Activated effector memory CD4-positive, alpha-beta T cell treated with anti-CD3 and anti-CD28 coated beads, Interleukin-2, amount 50 U/mL, for 16 hours (primary cell): Measurements from ENCODE around the gene PTHLH.

Experiments used
- DNase-seq: peaks from one replicate; pipeline ENCODE4 v3.0.0-alpha.2; 2020

PTHLH gene

DNA sequence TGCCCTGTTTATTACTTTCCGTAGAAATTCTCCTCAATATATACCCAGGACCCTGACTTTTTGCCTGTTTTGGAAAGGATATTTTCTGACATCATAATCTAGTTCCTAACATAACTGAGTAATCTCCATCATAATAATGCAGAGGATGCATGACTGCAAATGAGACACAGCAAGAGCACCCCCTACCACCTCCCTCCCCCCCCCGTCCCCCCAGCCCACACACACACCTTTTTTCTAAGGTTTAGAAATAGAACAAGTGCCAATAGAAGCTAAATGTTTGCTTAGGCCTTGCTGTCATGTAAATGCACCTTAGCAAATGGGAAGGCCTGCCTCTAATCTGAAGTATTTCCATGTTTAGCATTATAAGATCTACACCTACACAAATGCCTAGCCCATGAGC is at the start of gene PTHLH:
PTHLH (minus strand) TSS at position 13 of the 400 bp plus-strand sequence. CDS start 3,239 bp downstream, outside the sequence.
- no peak for DNase-seq

DNA sequence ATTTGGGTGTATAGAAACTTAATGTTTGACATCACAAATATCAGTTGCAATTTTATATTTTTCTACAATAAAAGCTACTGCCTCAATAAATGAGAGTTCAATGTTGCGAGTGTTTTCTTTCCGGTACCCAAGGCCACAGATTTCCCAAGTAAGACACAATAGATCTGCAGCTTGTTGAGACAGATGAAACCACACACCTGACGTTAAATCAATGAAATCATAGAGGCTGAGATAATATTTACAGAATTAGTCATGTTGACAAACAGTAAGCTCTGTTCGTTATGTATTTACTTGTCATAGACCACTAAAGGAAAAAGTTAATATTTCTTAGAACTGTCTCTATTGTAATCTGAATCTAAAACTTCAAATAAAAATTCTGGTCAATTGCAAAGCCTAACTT is 49.2 kb upstream of the PTHLH start:
- no peak for DNase-seq

DNA sequence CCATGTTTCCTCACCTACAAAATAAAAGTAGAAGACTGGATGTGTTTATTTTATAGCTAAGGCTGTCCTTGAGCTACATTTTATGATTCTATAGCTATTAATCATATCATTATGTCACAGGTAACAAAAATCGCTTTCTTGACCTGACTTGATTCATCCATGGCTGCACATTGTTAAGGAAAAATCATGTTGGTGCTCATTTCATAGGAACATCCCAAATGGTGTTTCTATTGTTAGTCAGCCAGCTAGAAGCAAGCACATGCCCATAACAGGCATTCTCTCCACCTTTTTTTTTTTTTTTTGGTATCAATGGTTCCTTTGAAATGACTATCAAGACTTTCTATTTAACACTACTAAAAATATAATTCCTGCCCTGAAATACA is 45.3 kb upstream of the PTHLH start:
- no peak for DNase-seq

DNA sequence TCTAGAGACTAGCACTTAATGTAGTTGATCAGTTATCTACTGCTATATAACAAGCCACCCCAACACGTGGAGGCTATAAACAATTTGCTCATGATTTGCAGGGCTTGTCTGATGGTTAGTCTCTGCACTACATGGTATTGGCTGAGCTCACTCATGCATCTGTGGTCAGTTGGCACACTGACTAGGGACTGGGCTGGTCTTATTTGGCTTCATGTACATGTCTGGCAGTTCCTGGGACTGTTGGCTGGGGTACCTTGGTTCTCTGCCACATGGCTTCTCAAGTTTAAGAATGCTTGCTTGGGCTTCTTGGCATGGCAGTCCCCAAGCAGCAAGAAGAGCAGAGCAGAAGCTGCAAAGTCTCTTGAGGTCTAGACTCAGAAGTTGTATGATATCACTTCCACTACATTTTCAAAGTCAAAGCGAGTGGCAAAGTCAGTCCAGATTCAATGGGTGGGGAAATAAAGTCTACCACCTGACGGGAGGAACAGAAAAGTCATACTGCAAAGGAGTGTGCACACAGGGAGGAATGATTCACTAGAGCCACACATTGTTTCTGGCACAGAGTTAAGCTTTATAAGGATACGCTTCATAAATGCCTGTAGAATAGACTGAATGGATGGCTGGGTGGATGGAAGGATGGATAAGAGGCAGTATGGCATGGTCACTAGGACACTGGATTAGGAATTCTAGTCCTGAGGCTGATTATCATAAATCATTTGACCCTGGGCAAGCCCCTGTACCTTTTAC is 44.8 kb upstream of the PTHLH start:
- no peak for DNase-seq

DNA sequence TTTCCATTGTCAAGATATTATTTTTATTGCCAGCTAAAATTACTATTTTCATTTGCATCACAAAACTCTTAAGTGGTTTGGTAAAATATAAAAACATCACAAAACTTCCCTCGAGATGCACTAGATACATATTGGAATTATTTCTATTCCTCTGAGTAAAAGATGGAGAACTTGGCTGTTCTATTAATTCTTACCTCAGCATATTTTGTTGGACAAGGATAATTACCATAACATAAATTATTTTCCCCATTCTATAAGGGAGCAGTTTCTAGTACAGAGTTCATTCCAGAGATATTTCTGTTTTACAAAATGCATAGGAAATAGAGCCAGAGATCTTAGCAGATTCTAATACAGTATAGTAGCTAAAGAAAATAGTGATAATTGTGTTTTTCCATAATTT is 42.6 kb upstream of the PTHLH start:
- DNase-seq: no peak

DNA sequence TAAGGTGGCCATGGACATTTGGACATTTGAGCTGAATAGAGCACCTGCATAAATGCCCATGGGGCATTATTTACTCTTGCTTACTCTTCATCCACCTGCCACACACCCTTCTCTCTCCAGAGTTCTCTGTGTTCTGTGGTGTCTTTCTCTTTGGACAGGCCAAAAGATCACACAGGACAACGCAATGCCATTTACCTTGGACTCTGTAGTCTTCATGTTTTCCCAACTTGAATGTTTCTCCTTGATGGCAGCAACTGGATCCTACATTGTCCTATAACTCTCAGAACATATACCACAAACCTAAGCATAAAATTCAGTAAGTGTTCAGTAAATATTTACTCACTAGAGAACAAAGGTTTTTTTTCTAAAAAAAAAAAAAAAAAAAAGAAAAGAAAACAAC is 41.7 kb upstream of the PTHLH start:
- no peak for DNase-seq

DNA sequence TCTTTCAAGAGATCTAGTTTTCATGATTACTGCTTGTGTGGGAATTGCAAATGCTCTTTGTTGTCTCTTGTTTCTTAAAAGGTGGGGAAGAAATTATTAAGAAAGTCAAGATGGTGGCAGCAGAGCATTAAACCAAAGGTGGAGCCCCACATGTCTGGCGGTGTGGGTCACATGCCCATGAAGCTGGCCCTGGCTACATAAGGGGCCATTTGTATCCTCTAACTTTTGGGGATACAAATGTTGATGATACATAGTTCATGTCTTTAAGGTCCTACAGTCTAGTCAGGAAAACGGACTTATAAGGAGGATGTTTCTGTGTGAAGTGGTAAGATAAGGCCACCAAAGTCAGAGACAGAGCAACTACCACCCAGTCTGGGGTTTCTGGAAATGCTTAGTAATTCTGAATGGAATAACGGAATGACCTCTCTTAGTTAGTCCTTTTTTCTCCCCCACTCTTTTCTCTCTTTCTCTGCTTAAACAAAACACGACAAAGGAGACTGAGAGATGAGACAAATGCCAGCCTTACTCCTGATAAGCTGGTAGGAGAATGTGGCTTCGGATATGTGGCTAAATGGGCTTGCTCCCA is 39.9 kb upstream of the PTHLH start:
- DNase-seq: no peak

DNA sequence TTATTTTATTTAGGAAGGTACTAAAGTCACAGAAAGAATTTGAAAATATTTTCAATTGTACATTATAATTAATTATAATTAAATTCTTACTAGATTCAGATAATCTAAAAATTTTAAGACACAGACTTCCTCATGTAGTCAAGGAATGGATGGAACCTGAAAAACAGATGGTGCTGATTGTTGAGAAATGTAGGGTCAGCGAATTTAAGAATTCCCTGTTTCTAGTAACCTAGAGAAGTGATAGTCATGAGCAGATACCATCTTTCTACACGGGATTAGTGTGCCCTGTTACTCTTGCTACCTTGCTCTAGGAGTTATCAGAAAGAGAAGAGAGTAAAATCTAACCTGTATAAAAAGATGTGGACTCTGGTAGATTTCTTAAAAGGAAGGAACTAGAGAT is 37.5 kb upstream of the PTHLH start:
- DNase-seq: no peak

DNA sequence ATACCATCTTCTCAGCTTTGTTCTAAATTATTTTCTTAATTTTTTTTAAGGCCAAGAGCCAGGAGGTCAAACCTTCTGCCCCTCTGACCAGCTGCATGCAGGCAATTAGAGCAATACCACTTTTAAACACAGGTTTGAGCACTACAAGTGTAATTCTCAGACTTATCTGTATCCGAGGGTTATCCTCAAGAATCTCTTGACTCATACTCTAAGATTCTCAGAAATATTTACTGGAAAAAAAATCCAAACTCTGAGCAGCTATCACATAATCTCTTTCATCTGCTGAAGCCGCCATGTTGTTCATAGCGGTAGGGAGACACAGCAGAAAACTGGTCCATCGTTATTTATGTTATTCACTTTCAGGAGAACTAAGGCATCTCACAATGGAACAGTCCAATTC is 27.4 kb upstream of the PTHLH start:
- DNase-seq: no peak

DNA sequence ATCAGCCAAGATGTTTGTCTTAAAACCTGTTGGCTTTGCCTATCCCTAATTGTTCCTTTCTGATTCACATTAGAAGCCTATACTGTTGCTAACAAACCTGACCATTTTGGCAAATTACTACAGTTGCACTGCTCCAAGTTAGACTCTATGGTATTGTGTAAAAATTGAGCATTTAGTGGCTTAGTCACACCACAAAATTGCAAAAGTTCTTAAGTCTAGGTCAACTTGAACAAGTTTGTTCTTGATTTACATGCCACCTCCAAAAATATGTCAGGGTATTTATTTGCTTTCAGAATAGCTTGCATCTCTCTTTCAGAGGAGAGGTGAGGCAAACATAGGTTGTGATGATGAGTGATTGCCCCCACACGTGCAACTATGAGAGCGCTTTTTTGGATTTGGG is 27.0 kb upstream of the PTHLH start:
- no peak for DNase-seq

DNA sequence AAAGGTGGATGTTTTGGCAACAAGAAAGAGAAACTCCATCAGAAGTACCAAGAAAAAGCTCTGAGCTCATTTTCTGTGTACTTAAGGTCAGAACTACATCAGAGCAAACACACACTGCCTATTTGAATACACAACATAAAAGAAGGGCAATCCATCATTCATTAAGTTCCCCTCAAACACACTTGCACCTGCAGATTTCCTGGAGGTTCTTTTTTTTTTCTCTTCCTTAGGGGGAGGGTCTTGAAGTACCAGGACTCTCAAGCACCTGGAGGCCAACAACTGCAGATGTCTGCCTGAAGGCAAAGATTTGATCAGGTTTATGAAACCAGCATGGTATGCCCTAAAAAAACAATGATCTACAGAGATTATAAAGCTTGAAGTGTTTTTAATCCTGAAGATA is 26.1 kb upstream of the PTHLH start:
- DNase-seq: no peak

DNA sequence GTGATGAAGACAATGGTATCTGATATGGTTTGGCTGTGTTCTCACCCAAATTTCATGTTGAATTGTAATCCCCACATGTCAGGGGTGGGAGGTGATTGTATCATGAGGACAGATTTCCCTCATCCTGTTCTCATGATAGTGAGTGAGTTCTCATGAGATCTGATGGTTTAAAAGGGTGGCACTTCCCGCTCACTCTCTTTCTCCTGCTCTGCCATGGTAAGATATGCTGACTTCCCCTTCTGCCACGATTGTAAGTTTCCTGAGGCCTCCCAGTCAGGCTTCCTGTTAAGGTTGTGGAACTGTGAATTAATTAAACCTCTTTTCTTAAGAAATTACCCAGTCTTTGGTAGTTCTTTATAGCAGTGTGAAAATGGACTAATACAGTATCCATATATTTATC is 25.6 kb upstream of the PTHLH start:
- DNase-seq: no peak

DNA sequence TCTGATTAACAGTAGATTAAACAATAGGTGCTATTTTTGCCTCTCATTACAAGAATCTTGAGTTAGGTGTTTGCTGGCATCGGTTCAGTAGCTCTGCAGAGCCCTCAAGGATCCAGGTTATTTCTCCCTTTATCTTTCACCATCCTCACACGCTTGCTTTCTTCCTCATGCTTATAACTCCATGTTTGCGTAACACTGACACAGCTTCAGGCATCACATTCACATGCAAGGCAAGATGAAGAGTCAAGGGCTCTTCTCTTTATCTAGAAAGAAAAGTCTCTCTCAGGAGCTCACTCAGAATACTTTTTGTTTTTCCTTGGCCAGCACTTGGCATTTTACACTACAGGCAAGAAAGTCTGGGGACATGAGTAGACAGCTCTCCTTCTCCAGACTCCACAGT is 24.2 kb upstream of the PTHLH start:
- DNase-seq: no peak

DNA sequence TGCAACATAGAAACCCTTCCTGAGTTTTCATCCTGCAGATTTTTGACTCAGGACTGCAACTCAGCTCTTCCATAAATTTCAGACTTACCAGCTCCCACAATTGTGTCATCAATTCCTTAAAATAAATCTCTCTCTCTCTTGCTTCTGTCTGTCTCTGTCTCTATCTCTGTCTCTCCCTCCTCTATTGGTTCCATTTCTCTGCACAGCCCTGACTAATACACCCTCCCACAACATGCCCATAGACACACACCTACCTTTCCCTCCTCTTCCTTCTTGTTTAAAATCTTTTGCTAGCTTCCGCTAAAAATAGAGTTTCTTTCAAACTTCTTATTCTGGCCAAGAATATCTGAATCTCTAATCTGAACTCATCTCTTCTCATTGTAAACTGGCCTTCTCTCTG is 22.9 kb upstream of the PTHLH start:
- DNase-seq: no peak

DNA sequence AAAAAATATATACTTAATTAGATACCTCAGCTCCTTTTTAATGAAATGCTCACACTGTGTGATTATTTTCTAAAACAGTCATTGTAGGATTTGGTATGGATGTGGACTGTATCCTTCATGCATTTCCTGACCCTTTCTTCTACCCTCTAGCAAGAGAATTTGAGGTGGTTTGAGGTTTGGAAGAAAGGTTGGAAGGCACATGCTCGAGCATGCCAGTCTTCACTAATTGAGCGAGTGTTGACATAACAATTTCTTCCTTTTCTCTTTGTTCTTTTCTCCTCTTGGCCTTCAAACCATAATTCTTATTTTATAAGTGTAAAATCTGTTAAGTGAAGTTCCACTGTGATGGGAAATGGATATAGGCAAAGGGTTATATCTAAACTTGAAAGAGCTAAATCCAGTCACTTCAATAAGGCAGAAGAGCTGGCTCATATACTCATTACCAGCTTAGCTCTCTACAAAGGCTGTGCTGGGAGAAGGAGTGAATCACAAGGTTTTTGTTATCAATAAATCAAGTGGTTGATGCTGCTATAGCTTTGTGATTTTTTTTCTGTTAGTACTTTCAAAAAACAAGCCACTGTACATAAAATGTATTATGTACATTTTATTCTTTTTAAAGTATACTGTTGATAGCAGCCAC is 16.2 kb upstream of the PTHLH start:
- no peak for DNase-seq

DNA sequence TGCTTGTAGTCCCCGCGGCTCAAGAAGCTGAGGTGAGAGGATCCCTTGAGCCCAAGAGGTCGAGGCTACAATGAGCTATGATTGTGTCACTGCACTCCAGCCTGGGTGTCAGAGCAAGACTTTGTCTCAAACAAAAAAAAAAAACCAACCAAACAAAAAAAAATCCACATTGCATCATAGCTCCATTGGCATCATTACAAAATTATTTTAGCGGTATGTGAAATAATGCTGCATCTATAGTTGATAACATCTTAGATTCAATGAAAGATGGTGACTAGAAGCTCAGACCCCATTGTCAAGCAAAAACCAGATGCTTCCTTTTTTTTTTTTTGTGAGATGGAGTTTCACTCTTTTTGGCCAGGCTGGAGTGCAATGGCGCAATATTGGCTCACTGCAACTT is 14.8 kb upstream of the PTHLH start:
- DNase-seq: no peak

DNA sequence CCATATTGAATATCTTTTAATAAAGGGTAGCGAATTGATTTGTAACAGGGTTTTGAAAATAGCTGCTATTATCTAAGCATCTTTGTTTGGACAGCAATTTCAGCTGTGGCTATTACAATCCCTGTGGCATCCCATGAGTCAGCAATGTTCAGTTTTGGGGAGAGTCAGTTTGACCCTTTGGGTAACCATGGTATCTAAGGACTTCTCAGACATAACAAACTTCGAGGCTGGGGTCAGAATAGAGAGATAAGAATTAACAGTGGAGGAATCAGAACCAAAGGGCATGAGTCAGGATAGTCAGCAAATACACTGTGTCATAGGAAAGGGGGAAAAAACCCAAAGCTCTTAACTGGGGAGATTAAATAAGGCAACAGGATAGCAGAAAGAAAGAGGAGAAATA is 11.7 kb upstream of the PTHLH start:
- no peak for DNase-seq

DNA sequence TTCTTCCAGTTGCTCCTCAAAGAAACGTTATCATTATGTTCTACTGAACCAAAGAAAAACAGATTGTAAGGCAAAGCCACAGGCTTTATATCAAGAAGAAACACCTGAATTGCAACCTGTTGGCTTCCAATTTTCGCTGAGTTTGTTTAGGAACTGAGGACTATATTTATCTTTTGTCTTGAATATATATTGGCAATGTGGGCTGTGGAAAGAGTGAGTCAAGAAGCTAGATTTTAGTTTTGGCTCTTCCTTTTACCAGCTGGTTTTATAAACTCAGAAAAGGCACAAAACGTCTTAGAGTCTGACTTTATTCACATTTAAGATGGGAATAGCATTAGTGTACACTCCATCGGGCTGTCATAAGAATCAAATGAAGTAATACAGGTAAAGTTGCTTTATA is 10.4 kb upstream of the PTHLH start:
- no peak for DNase-seq

DNA sequence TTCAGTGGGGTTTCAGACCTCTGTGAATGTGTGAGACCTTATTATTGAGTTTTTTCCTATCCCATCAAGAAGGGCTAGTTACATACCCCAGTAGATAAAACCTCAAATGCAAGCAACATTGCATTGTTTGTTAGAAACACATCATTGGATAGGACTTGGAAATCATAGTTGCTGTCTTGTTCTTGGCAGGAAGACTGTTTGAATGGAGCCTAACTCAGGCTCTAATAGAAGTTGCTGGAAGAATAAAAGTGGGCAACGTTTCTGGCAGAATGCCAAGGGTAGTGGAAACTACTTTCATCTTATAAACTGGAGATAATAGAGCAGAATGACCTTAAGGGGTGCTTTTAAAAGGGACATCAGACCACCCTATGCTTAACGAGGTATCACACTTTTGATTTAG is 9.9 kb upstream of the PTHLH start:
- DNase-seq: no peak

DNA sequence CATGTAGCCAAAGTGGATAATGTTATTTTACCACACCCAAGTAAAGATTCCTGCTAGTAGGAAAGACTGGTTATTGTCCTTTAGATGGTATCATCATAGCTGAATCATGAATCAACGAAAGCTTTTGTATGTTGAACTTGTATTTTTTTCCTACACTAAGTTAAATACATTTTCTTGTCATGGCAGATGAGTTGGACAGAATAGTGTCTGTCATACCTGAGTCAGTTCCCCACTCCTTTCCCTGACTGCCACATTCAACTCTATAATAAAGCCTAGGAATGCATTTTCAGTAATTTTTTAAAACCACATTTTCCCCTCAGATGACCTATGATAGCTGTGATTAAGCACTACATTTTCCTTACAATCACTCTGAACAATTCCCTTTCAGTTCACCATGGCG is 9.3 kb upstream of the PTHLH start:
- DNase-seq: no peak

DNA sequence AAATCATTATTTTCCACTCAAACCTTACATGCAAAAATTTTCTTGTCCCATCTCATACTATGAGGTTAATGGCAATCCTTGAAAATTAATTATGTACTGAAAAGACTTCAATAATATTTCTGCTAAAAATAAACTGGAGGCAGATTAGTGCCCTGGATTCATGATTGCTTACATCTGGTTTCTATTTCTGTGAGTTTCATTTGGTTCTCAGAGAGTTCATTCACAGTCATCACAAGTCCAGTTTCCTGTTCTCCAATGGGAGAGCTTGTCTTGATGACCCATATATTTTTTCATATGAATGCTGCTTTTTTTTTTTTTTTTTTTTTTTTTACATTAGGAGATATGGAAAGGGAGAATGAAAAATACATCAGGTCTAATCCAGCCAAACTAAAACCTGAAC is 6.6 kb upstream of the PTHLH start:
- DNase-seq: no peak

DNA sequence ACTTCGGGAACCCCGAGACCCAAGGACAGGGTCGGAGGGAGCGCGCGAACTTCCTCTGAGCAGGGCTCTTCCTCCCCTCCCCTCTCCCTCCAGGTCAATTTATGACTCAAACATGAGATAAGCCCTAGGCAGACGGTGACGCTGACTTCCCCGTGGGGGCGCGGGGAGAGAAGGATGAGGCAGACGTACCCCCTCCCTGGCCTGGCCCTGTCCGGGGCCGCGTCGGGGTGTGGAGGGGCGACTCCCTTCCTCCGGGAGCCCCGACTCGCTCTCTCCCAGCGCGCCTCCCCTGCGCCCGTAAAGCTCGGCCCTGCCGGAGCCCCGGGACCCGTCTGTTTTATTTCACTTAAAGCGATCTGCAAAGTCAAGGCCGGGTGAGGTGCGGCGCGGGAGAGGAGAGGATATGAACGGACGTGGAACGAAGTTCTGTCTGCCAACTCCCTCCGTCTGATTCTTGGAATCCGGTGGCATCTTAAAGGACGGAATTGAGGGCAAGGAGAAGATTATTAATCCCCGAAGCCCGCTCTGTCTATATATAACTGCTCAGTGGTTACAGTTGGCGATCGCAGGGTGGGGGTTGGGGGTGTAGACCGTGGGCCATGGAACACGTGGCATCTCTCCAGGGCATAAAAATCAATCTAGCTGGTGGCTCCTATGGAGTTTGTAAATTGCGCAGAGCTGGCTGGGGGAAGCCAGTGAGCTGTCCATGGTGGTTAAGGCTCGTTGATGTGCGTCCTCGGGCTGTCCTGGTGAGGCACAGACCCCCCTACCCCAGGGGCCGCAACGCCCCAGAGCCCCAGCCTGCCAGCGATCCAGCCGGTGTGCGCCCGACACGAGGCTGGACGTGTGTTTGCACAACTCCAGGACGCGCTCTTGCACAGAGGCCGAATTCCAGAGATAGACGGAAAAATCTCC is 2.9 kb upstream of the PTHLH start:
- DNase-seq: peak; percentile 71

DNA sequence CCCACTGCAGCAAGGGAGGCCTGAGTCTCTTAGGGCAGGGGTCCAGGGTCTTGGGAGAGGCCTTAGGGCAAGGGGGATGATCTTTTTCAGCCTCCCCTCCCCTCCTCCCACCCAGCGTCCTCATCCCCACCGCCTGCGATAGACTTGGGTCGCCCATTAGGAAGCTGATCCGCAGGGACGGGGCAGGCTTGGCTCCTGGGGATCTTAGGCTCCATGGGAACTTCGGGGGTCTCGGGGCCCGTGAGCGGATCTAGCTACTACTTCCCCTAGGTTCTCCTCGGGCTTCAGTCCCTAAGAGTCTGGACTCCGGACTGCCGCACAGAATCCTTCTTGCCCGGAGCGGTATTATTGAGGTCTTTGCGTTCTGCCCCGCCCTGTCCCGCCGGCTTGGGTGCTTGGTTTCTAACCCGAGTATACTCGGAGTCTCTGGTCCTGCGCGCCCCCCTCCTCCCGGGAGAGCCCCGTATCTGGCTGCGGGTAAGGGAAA is 2.2 kb upstream of the PTHLH start:
- DNase-seq: no peak
